Stimulated activated CD4-positive, alpha-beta T cell treated with anti-CD3 and anti-CD28 coated beads, TNF-alpha, amount 100 ng/mL, for 4 hours (primary cell): ENCODE data around the gene HLA-DOA.
A peak's percentile ranks its signal among the peaks of the same experiment; 100 is the strongest.

ENCODE experiments used
- DNase-seq, 3 experiments: peaks; one replicate each; pipeline ENCODE4 v3.0.0-alpha.2; 2020; ENCODE audit warnings: low read depth in 3 of 3

Gene HLA-DOA

DNA sequence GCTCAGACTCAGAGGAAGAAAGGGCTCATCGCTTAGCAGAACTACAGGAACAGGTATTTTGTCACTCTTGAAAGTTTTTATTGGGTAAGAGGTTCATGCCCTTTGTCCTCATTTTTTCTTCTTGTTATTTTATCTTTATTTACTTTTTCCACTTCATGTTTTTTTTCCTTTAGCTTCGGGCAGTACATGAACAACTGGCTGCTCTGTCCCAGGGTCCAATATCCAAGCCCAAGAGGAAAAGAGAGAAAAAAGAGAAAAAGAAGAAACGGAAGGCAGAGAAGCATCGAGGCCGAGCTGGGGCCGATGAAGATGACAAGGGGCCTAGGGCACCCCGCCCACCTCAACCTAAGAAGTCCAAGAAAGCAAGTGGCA lies 31.5 kb downstream of the HLA-DOA start:
- no peak for DNase-seq

DNA sequence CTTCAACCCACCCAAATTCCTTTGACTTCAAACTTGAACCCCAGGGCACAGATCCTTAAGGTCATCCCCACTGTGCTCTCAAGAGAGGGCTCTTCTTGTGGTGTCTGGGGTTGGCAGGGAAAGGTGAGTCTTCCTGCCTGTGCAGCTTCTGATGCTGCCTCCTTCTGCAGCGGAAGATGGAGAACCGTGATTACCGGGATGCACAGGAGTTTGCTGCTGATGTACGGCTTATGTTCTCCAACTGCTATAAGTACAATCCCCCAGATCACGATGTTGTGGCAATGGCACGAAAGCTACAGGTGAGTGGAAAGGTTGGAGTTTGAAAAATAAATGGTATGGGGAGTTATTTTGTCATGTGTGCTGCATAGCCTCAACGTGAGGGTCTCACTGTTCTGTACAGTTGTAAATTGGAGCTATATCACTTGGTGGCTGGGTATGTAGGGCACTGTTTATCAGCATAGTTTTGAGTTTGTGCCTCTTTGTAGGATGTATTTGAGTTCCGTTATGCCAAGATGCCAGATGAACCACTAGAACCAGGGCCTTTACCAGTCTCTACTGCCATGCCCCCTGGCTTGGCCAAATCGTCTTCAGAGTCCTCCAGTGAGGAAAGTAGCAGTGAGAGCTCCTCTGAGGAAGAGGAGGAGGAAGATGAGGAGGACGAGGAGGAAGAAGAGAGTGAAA lies 32.0 kb downstream of the HLA-DOA start:
- DNase-seq: no peak

GRCh38 chr6:32976334-32977069 lies 32.9 kb downstream of the HLA-DOA start:
- no peak for DNase-seq

DNA sequence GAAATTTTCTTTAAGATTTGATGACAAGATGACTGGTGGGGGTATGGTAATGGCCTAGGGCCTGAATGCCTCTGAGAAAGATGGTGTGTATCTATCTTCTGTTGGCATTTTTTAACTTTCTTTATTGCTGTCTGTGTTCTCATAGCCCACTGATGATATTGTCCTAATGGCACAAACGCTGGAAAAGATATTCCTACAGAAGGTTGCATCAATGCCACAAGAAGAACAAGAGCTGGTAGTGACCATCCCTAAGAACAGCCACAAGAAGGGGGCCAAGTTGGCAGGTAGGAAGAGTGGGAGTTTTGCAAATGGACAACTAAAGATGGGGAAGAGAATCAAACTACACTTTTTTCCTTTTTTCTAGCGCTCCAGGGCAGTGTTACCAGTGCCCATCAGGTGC lies 33.5 kb downstream of the HLA-DOA start:
- no peak for DNase-seq

GRCh38 chr6:32974541-32975308 lies 34.7 kb downstream of the HLA-DOA start:
- no peak for DNase-seq

DNA sequence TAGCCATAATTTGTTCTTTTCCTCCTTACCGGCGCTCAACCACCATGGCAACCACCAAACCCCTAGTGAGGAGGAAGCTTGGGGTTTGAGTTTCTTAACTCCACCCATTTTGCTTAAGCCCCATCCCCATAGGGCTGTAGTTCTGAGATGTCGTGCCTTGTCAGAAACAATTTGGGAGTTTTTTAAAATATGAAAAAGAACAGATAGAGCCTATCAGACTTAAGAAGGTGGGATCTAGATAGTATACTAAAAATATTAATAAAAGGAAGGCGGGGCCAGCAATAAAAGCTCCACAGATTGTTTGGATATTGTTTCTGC lies 35.4 kb downstream of the HLA-DOA start:
- DNase-seq: no peak

- peak; percentile 27 to 32 (median 28) for DNase-seq
These were observed 36.0 kb downstream of the HLA-DOA start for GRCh38 chr6:32973144-32974015.

- DNase-seq: peak in 2 of 3 experiments; percentile 35 to 36
These were observed 36.8 kb downstream of the HLA-DOA start for GRCh38 chr6:32972353-32973143.

- DNase-seq: peak; percentile 99
These were observed 37.6 kb downstream of the HLA-DOA start for GRCh38 chr6:32971581-32972352.

DNA sequence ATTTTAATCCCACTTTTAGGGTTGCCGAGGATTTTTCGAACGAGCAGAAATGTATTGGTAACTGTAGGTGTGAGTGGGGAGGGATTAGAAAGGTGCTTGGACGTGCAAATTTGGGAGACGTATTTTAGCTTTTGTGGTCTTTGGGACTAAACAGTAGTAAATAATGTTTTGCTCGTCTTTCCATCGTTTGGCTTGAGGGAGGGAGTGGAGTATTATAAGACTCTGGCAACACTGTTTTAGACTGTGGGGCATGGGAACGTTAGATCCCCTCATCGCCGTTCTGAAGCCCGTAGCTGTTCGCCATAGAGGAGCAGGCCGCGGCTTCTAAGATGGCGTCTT lies 38.2 kb downstream of the HLA-DOA start:
- DNase-seq: no peak

GRCh38 chr6:32970413-32971241 lies 38.8 kb downstream of the HLA-DOA start:
- DNase-seq: peak; percentile 66 to 75 (median 67)

- DNase-seq: peak; percentile 48 to 62 (median 59)
These were observed 39.5 kb downstream of the HLA-DOA start for GRCh38 chr6:32969685-32970412.

DNA sequence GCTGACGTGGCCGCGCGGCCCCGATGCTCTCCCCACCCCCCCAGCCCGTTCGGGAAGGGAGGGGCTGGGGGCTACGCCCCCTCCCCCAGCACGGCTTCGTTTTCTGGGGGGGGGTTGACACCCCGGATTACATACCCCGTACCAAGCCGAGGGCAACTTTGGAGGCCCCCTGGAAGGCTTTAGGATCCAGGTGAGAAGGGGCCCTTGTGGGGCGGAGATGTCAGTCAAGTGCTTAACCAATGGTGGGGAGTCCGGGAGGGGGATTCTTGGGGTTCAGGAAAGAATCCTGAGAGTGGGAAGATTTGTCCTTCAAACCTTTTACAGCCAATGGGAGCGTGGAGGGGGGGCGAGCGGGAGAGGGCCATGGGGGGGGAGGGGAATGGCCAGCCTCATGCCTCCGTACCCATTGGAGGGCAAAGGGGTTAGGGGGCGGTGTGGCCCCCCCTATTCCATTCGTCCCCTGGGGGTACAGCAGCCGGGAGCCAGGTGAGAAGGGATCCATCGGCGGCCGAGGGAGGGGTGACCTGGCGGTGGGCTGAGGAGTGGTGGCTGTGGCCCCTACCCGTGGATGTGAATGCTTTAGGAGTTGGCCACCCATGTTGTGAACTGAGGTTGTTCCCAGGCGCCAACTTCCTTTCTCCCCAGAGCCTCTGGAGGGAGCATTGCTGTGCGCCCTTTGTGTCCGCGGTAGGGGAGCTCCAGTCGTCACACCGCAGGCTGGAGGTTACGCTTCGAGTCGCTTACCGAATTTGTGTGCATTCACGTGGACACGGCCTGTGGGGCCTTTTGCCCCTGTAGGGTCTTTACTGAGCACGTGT lies 40.3 kb downstream of the HLA-DOA start:
- DNase-seq: peak; percentile 35 to 60 (median 42)

DNA sequence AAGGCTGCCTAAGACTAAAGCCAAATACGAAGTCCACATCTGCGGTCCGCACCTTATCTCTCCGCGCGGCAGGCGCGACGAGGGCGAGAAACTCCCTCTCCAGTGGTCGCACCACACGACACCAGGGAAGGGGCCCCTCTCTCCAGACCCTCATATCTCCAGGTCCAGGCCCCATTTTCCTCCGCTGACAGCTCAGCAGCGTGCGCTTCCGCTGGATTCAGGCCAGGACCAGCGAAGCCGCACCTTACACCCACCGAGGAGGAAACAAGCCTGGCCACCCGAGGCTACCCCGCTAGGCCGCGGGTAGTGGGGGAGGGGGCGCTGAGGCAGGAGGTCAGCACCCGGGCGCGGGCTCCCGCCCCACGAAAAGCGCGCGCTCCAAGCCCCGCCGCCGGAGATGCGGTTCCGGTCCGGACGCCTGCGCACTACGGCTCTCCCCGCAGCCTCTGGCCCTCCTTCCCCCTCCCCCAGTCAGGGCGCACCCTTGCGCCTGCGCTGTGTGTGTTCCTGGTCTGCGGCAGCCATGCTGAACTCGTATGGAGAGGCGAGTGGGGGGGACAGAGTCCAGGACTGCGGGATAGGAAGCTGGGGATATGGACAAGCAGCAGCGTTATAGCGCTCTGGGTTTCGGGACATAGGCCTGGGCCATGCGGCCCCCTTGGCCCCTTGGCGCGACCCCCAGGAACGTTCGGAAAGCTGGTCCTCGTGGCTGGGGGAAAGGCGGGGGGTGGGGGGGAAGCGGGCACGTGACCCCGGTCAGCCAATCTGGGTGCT lies 41.1 kb downstream of the HLA-DOA start, which contains the start of gene BRD2:
Gene BRD2, plus strand, starts transcription at position 502 of the 774 bp plus-strand sequence. CDS start 4,305 bp downstream, outside the sequence.
- DNase-seq: peak; percentile 91 to 93 (median 92)

GRCh38 chr6:32967151-32968091 lies 42.0 kb downstream of the HLA-DOA start:
- peak in 1 of 3 experiments; percentile 28 for DNase-seq

DNA sequence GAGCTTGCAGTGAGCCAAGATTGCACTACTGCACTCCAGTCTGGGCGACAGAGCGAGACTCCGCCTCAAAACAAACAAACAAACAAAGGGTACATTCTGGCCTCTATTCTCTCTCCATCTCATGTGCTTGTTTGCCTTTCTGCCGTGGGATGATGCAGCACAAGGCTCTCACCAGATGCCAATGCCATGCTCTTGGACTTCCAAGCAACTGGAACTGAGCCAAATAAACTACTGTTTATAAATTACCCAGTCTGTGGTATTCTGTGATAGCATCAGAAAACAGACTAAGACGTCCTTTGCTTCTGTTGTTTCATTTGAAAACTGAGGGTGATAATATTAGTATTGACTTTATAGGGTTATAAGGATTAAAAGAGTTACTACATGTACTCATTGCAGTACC lies 44.6 kb downstream of the HLA-DOA start:
- no peak for DNase-seq
